NOMO-1 treated with DMSO at 0.1 percent for 48 hours (cell line): ENCODE results near the gene FLNC.

Source experiments
- DNase-seq: peaks from one replicate; lab custom pipeline; 2025; ENCODE audit not compliant: unreplicated experiment; lab: John Stamatoyannopoulos, UW

The FLNC gene

GRCh38 chr7:128878226-128879105, 48.3 kb downstream of the FLNC start:
- no peak for DNase-seq

- no peak for DNase-seq
These were observed 49.3 kb downstream of the FLNC start for GRCh38 chr7:128879461-128879938.

GRCh38 chr7:128879939-128880746, 49.9 kb downstream of the FLNC start:
- DNase-seq: no peak

GRCh38 chr7:128880791-128881457, 50.7 kb downstream of the FLNC start:
- no peak for DNase-seq

GRCh38 chr7:128881458-128882125, 51.4 kb downstream of the FLNC start:
- no peak for DNase-seq

- DNase-seq: no peak
These were observed 51.9 kb downstream of the FLNC start for GRCh38 chr7:128882134-128882533.

GRCh38 chr7:128883622-128884448, 53.6 kb downstream of the FLNC start:
- DNase-seq: peak; percentile 23

GRCh38 chr7:128884561-128885369, 54.6 kb downstream of the FLNC start:
- DNase-seq: no peak

- DNase-seq: no peak
These were observed 55.4 kb downstream of the FLNC start for GRCh38 chr7:128885370-128886187.

- no peak for DNase-seq
These were observed 56.4 kb downstream of the FLNC start for GRCh38 chr7:128886391-128887168.

GRCh38 chr7:128887169-128888038, 57.2 kb downstream of the FLNC start:
- no peak for DNase-seq

- no peak for DNase-seq
These were observed 58.0 kb downstream of the FLNC start for GRCh38 chr7:128888039-128888755.

GRCh38 chr7:128888756-128889095, 58.5 kb downstream of the FLNC start:
- no peak for DNase-seq

GRCh38 chr7:128889121-128889520, 58.9 kb downstream of the FLNC start:
- no peak for DNase-seq

GRCh38 chr7:128890306-128891109, 60.3 kb downstream of the FLNC start:
- DNase-seq: no peak
